Stimulated activated effector memory CD8-positive, alpha-beta T cell treated with anti-CD3 and anti-CD28 coated beads, Interleukin-12 subunit alpha, Interleukin-12 subunit beta, amount 100 ng/mL, for 72 hours (primary cell): ENCODE results near the gene SMARCA4.

Source experiments
- ATAC-seq: fragments of 150-1000 bp; cut with Tn5 transposase; 2 replicates; pipeline ENCODE4 v1.10.0; 2021
- DNase-seq, 2 donors: peaks; one replicate each; pipeline ENCODE4 v3.0.0; 2021 to 2022; ENCODE audit warnings: low spot score in 2 of 2
- H3K27ac Mint-ChIP-seq: one replicate; pipeline ENCODE4 v1.8.0; 2022; ENCODE audit warnings: mild to moderate bottlenecking, mixed read lengths
- H3K36me3 Mint-ChIP-seq: one replicate; pipeline ENCODE4 v1.8.0; 2022; ENCODE audit warnings: mild to moderate bottlenecking, mixed read lengths
- H3K4me1 Mint-ChIP-seq: one replicate; pipeline ENCODE4 v1.8.0; 2022; ENCODE audit warnings: mixed read lengths
- H3K4me3 Mint-ChIP-seq: one replicate; pipeline ENCODE4 v1.8.0; 2022; ENCODE audit warnings: mild to moderate bottlenecking, mixed read lengths
- H3K9me3 Mint-ChIP-seq: one replicate; pipeline ENCODE4 v1.8.0; 2022; ENCODE audit warnings: mixed read lengths

SMARCA4 gene

DNA sequence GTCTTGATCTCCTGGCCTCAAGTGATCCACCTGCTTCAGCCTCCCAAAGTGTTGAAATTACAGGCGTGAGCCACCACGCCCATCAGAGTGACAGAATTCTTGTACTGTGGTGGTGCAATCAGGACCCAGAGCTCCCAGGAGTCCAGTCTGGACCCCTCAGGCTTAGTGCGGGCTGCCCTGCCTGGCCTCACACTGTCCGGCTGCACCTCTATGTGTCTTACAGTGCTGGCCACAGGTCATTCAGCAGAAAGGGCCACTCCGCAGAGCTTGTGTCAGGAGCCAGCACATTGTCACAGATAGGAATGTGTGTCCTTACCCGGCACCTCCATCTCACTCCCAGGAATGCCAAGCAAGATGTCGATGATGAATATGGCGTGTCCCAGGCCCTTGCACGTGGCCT is 49.2 kb downstream of the SMARCA4 start:
- H3K27ac Mint-ChIP-seq: no peak overlapping the region
- H3K9me3 Mint-ChIP-seq: no peaks in the 10 kb centered on the region
- H3K4me3 Mint-ChIP-seq: no peak overlapping the region
- DNase-seq (no peak), ATAC-seq (no peak)
- H3K4me1 Mint-ChIP-seq: no peaks in the 10 kb centered on the region
- peaks cover 100% of the 10 kb centered on the region for H3K36me3 Mint-ChIP-seq

DNA sequence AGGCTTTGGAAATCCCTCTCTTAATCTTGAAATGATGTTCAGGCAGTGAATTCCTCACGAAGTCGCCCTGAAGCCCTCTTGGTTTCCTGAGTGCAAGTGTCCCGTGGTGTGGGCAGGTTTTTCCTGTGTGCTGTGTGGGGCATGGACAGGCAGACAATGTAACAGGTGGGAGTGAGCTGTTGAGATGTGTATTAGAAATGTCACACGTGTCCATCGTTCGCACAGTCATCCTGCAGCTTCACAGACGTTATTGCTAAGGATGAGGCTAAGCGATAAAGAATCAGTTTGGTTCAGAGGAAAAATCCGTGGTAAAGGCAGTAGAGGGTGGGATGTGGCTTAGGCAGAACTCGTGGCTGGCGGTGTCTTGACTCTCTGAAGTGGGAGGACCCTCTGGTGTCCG is 51.7 kb downstream of the SMARCA4 start:
- ATAC-seq (no peak), DNase-seq (no peak)
- peaks cover 100% of the 10 kb centered on the region for H3K36me3 Mint-ChIP-seq
- H3K27ac Mint-ChIP-seq: no peak overlapping the region
- no peak overlapping the region for H3K4me3 Mint-ChIP-seq
- H3K4me1 Mint-ChIP-seq: no peaks in the 10 kb centered on the region
- no peaks in the 10 kb centered on the region for H3K9me3 Mint-ChIP-seq

DNA sequence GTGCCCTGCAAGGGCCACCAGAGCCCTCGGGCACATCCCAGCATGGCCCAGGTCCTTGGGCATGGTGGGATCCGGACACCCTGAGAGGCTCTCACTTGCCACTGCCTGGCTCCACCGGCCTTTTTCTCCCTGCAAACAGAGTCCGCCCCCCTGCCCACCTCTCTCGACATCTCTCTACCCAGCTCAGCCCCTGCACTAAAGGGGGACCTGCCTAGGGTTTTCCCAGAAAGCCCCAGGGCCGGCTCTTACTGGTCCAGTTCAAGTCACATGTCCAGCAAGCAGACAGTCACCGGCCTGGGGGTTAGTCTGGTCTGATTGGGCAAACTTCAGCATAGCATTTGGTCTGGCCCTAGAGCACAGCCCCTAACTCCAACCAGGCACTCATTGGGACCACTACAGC is 52.9 kb downstream of the SMARCA4 start:
- no peaks in the 10 kb centered on the region for H3K4me1 Mint-ChIP-seq
- DNase-seq (no peak), ATAC-seq (no peak)
- no peaks in the 10 kb centered on the region for H3K9me3 Mint-ChIP-seq
- H3K4me3 Mint-ChIP-seq: no peak overlapping the region
- peak overlapping the region; percentile 26 for H3K27ac Mint-ChIP-seq
- peaks cover 100% of the 10 kb centered on the region for H3K36me3 Mint-ChIP-seq

DNA sequence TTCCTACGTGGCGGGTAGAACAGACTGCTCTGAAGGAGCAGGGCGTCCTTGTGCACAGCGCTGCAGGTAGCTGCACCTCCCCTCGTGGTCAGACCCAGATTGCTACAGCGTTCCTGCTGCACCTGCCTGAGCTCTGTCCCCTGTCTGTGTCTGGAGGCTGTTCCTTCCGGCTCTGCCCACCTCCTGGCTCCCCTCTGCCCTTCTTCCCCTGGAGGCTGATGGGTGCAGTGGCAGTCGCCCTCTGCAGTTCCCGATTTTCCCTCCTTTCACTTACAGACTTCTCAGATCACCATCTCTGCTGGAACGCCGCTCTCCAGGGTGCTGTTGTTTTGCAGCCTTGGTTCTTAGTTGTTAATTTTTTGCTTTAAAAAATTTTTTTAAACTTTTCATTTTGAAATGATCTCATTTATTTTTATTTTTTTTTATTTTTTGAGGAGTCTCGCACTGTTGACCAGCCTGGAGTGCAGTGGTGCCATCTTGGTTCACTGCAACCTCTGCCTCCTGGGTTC is 53.6 kb downstream of the SMARCA4 start:
- H3K9me3 Mint-ChIP-seq: no peaks in the 10 kb centered on the region
- H3K4me1 Mint-ChIP-seq: no peaks in the 10 kb centered on the region
- no peak overlapping the region for H3K4me3 Mint-ChIP-seq
- H3K36me3 Mint-ChIP-seq: peaks cover 99% of the 10 kb centered on the region
- peak overlapping the region; percentile 26 for H3K27ac Mint-ChIP-seq
- ATAC-seq (no peak), DNase-seq (no peak)

DNA sequence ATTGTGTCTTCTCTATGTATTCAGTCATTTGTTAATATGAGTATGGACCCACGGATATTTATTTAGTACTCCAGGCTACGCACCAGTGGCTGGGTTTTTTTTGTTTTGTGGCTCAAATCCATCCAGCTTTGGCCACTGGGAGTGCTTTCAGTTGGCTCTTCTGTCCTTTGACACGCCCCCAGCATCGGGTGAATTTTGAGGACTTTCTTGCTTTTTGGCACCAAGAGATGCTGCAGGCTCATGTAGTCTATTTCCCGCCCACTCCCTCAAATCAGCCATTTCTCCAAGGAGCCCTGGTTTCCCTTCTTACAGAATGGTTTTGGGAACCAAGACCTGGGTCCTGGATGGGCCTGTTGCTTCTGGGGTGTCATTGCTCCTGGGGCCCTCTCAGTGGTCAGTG is 55.8 kb downstream of the SMARCA4 start:
- DNase-seq (no peak), ATAC-seq (no peak)
- H3K4me3 Mint-ChIP-seq: no peak overlapping the region
- H3K4me1 Mint-ChIP-seq: no peaks in the 10 kb centered on the region
- peaks cover 99% of the 10 kb centered on the region for H3K36me3 Mint-ChIP-seq
- no peak overlapping the region for H3K27ac Mint-ChIP-seq
- no peaks in the 10 kb centered on the region for H3K9me3 Mint-ChIP-seq

DNA sequence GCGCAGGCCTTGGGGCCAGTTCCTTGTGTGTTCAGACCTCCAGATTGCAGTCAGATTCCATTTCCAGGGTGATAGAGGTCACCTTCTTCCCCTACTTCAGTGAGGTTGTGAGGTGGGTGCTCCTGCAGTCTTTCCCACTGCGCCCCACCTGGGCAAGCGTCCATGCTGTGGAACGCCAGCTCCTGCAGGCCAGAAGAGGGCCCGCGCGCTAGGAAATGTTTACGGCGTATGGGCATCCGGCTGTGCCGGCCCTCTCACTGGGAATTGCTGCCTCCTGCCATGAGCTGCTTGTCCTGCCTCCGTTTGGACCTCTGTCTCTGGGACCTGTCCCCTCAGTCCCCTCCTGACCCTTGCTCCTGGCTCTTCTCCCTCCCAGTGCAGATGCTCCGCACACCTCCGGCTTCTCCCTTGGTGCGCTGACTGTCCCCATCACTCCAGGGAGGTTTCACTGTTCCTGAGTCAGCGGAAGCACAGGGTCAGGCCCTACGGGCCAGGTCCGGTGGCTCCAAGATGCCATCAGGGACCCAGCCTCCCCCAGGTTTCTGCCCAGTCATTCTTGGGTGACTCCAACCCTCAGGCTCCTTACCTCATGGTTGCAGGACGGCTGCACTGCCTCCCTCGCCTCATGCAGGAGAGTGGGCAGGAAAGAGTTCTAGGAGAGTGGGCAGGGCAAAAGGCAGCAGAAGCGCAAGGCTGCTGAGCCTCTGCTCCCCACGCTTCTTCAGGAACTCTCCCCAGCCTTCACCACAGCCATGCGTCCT is 56.6 kb downstream of the SMARCA4 start:
- peak overlapping the region; percentile 87 for H3K27ac Mint-ChIP-seq
- H3K4me3 Mint-ChIP-seq: no peak overlapping the region
- no peaks in the 10 kb centered on the region for H3K4me1 Mint-ChIP-seq
- H3K36me3 Mint-ChIP-seq: peaks cover 99% of the 10 kb centered on the region
- no peak for DNase-seq
- no peaks in the 10 kb centered on the region for H3K9me3 Mint-ChIP-seq
- ATAC-seq: no peak

DNA sequence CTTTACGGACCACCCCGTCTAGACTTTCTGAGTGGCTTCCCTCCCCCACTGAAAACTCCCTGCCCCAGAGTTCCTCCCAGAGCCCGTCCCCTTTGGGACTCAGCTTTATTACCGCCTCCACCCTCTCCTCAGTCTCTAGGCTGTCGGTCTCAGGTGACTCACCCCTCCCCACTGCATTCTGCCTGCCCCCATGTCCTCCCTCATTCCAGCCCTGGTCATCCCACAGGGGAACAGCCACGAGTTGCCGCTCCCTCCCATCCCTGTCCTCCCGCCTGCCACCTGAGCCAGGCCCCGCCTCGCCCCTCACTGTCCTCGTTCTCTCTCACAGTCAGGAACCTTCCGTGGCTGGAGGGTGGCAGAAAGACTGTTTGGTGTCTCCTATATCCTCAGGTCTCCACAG is 57.3 kb downstream of the SMARCA4 start:
- no peak for ATAC-seq
- no peaks in the 10 kb centered on the region for H3K4me1 Mint-ChIP-seq
- no peak for DNase-seq
- H3K36me3 Mint-ChIP-seq: peaks cover 99% of the 10 kb centered on the region
- H3K27ac Mint-ChIP-seq: peak overlapping the region; percentile 87
- no peak overlapping the region for H3K4me3 Mint-ChIP-seq
- H3K9me3 Mint-ChIP-seq: no peaks in the 10 kb centered on the region

DNA sequence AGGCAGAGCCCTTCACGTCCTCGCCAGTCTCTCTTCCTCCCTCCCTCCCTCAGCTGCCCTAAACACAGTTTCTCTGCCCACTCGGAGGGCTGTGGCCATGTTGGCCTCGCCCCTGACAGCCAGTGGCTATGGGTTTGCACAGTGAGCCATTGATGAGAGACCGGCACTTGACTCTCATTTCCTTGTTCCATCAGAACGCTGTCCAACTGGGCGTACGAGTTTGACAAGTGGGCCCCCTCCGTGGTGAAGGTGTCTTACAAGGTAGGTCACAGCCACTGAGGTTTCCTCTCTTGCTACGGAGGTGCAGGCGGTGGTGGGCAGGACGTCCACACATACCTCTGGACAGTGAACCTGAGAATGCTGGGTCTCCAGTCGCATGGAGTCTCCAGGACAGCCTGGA is 57.9 kb downstream of the SMARCA4 start:
- Mint-ChIP-seq H3K9me3 (no peaks in the 10 kb centered on the region), H3K4me1 (no peaks in the 10 kb centered on the region), H3K36me3 (peaks cover 97% of the 10 kb centered on the region), H3K27ac (peak overlapping the region; percentile 87), H3K4me3 (no peak overlapping the region)
- ATAC-seq (no peak), DNase-seq (no peak)

DNA sequence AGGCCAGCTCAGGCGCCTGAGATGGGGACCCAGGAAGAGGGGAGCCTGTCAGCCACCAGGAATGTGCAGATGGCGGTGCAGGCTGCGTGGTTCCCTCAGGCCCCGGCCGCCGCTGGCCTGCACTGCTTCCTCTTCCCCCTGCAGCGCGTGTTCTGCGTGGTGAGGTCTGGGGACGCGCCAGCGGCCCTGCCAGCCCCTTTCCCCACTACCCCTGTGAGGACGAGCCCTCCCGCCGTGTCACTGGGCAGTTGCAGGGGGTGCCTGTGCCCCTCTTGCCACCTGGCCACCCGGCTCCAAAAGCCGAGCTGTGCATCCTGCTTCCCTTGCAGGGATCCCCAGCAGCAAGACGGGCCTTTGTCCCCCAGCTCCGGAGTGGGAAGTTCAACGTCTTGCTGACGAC is 58.4 kb downstream of the SMARCA4 start:
- H3K4me1 Mint-ChIP-seq: no peaks in the 10 kb centered on the region
- DNase-seq (no peak), ATAC-seq (no peak)
- no peaks in the 10 kb centered on the region for H3K9me3 Mint-ChIP-seq
- H3K4me3 Mint-ChIP-seq: no peak overlapping the region
- peak overlapping the region; percentile 87 for H3K27ac Mint-ChIP-seq
- H3K36me3 Mint-ChIP-seq: peaks cover 92% of the 10 kb centered on the region

DNA sequence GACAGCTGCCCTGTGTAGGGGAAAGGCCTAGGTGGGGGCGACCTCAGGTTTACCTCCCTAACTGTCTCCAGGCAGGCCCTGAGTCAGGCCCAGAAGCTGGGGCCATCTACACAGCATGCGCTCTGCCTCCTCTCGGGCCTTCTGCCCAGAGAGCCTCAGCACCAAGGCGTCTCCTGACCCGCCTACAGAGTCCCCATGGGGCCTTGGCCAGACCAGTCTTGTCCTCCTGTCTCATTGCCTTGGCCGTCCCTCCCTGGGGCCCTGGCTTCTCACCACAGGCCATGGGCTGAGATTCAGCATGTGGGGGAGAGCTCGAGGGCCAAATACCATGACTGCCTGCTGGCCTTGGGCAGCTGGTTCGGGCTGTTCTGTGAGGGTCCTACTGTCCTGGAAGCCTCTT is 59.0 kb downstream of the SMARCA4 start:
- H3K4me3 Mint-ChIP-seq: no peak overlapping the region
- no peaks in the 10 kb centered on the region for H3K4me1 Mint-ChIP-seq
- H3K27ac Mint-ChIP-seq: no peak overlapping the region
- peaks cover 87% of the 10 kb centered on the region for H3K36me3 Mint-ChIP-seq
- DNase-seq (no peak), ATAC-seq (no peak)
- no peaks in the 10 kb centered on the region for H3K9me3 Mint-ChIP-seq

DNA sequence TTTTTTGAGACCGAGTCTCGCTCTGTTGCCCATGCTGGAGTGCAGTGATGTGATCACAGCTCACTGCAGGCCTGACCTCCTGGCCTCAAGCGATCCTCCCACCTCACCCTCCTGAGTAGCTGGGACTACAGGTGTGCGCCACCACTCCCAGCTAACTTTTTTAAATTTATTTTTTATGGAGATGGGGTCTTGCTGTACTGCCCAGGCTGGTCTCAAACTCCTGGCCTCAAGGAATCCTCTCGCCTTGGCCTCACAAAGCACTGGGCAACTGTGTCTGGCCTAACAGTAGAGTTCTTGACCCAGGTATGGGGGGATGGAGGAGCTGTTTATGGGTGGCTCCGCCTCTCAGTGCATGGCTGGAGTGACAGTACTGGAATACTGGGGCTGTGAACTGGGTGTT is 59.6 kb downstream of the SMARCA4 start:
- H3K4me1 Mint-ChIP-seq: no peaks in the 10 kb centered on the region
- no peak for ATAC-seq
- peaks cover 86% of the 10 kb centered on the region for H3K36me3 Mint-ChIP-seq
- peak overlapping the region; percentile 76 for H3K27ac Mint-ChIP-seq
- no peak for DNase-seq
- no peaks in the 10 kb centered on the region for H3K9me3 Mint-ChIP-seq
- H3K4me3 Mint-ChIP-seq: no peak overlapping the region

DNA sequence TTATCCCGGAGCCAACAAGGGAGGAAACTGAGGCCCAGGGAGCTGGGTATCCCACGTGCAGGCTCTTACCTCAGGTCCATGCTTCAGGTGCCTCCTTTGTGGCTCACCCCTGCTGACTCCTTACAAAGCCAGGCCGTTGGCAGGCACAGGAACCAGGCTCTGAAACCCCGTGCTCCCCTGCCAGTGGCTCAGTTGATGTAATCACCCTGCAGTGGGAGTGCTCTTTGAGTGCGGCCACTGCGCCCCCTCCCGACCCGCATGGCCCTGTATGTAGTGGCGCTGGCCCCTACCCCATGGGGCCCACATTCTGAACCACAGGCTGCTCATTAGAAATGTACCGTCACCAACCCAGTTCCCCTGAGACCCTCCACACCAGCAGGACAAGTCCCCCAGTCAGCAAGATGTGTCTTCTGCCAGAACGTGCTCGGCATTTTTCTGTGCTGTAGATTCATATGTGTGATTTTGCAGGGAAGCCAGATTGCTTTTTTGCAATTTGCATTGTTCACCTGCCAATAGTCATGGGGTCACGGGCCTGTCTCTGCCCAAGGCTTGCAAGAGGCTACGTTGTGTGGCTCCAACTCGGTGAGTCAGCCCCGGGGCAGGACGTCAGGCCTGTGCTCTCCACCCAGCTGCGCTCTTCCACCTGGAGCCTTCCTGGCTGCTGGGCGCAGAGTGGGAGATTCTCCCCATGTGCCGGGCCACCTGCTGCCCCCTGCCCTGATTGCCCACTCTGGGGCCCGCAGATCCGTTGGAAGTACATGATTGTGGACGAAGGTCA is 60.3 kb downstream of the SMARCA4 start:
- H3K4me3 Mint-ChIP-seq: no peak overlapping the region
- no peaks in the 10 kb centered on the region for H3K9me3 Mint-ChIP-seq
- no peaks in the 10 kb centered on the region for H3K4me1 Mint-ChIP-seq
- H3K36me3 Mint-ChIP-seq: peaks cover 86% of the 10 kb centered on the region
- H3K27ac Mint-ChIP-seq: peak overlapping the region; percentile 76
- ATAC-seq: no peak
- no peak for DNase-seq

DNA sequence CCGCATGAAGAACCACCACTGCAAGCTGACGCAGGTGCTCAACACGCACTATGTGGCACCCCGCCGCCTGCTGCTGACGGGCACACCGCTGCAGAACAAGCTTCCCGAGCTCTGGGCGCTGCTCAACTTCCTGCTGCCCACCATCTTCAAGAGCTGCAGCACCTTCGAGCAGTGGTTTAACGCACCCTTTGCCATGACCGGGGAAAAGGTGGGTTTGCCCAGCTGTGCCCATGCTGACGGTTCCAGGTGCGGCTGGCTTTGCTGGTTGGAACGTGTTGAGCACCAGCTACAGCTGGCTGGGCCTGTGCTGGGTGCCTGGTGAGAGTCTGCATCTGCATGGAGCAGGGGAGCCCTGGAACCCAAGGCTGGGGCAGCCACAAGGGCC is 60.9 kb downstream of the SMARCA4 start:
- H3K27ac Mint-ChIP-seq: no peak overlapping the region
- no peak overlapping the region for H3K4me3 Mint-ChIP-seq
- H3K4me1 Mint-ChIP-seq: no peaks in the 10 kb centered on the region
- peaks cover 86% of the 10 kb centered on the region for H3K36me3 Mint-ChIP-seq
- no peak for DNase-seq
- ATAC-seq: no peak
- H3K9me3 Mint-ChIP-seq: no peaks in the 10 kb centered on the region

DNA sequence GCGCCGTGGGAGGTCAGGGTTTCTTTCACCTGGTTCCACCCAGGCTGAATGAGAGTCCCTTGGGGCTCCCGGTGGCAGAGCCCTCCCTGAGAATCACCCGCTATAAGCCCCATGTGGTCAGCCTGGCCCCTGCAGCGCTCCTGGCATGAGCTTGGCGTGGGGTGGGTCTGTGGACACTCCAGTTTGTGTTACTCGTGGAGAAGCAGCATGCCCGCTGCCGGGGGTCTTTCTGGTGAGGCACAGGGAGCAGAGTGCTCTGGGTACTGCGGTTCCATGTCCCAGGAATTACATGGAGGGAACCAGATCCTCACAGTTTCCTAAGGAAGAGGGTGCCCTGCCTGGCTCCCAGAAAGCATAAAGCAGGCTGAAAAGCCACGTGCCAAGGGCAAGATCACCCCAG is 62.2 kb downstream of the SMARCA4 start:
- Mint-ChIP-seq H3K27ac (peak overlapping the region; percentile 17), H3K9me3 (no peaks in the 10 kb centered on the region), H3K4me3 (no peak overlapping the region), H3K36me3 (peaks cover 83% of the 10 kb centered on the region), H3K4me1 (no peaks in the 10 kb centered on the region)
- no peak for DNase-seq
- no peak for ATAC-seq

DNA sequence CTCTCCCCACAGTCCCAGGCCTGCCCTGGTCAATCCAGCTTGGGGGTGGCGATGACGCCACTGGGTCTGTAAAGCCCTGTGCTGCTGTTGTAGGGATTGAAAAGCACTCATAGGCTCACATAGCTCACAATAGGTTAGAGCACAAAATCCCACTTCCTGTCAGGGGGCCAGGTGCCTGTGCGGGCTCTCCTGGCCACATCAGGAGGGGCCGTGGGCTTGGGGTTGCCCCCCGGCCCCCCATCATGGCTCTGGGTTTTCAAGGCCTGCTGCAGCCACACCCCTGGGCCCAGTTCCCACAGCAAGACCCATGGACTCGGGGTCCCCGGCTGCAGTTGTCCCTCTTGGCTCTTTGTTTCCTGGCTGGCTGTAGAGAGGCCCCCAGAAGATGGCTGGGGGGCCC is 62.9 kb downstream of the SMARCA4 start:
- no peak for ATAC-seq
- Mint-ChIP-seq H3K9me3 (no peaks in the 10 kb centered on the region), H3K27ac (peak overlapping the region; percentile 17), H3K4me1 (no peaks in the 10 kb centered on the region), H3K36me3 (peaks cover 77% of the 10 kb centered on the region), H3K4me3 (no peak overlapping the region)
- no peak for DNase-seq

DNA sequence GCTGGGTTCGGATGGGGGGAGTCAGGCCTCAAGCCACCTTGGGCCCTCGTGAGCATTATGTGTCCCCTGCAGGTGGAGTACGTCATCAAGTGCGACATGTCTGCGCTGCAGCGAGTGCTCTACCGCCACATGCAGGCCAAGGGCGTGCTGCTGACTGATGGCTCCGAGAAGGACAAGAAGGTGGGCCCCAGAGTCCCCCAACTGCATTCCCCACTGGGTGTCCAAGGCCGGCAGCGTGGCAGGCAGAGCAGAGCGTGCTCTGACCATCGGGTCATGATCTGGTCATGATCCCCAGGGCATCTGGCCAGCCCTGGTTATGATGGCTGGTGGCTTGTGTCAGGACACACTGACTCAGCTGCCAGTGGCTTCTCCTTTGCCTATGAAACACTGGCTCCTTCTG is 63.4 kb downstream of the SMARCA4 start:
- no peaks in the 10 kb centered on the region for H3K4me1 Mint-ChIP-seq
- no peaks in the 10 kb centered on the region for H3K9me3 Mint-ChIP-seq
- ATAC-seq (no peak), DNase-seq (no peak)
- H3K36me3 Mint-ChIP-seq: peaks cover 78% of the 10 kb centered on the region
- no peak overlapping the region for H3K4me3 Mint-ChIP-seq
- H3K27ac Mint-ChIP-seq: peak overlapping the region; percentile 17
